T1000 (cell line): ENCODE data around the gene TOMM6.

Source experiments
- DNase-seq: peaks from one replicate; lab custom pipeline; 2025; ENCODE audit warnings: mixed read lengths; lab: John Stamatoyannopoulos, UW

TOMM6 gene

DNA sequence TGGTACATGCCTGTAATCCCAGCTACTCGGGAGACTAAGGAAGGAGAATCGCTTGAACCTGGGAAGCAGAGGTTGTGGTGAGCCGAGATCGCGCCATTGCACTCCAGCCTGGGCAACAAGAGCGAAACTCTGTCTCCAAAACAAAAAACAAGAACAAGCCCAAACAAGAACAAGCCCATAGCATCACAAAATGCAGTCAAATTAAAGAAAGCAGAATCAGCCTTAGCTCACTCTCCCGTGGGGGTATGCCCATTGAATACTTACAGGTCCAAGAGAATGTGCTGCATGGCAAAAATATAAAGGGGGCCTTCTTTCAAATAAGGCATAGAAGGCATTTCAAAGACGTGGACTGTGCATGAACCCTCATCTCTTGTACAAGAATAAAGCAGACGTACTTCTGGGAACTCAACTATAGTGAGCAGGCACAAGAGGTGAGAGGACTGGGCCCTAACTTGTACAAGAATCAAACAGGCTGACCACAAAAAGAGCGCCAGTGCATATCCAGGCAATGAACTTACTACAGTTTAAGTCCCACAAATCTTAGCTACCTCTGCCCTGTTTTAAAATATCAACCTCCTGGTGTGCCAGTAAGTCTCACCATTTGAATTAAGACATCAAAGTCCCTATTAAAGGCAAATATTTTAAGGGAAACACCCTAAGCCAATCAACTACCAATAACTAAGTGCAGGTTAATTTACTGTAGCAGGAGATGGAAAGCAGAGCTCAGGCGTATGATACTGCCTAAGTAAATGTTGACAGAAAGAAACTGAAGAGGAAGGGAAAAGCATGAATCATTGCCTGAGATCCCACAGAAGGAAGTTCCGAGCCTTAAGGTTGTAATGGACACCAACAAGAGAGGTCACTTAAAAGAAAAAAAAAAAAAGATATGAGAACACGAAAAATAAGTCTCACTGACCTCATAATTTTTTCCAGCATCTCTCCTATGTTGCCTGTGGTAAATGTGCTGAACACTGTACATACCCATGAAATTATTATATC is 37.4 kb downstream of the TOMM6 start:
- no peak for DNase-seq

DNA sequence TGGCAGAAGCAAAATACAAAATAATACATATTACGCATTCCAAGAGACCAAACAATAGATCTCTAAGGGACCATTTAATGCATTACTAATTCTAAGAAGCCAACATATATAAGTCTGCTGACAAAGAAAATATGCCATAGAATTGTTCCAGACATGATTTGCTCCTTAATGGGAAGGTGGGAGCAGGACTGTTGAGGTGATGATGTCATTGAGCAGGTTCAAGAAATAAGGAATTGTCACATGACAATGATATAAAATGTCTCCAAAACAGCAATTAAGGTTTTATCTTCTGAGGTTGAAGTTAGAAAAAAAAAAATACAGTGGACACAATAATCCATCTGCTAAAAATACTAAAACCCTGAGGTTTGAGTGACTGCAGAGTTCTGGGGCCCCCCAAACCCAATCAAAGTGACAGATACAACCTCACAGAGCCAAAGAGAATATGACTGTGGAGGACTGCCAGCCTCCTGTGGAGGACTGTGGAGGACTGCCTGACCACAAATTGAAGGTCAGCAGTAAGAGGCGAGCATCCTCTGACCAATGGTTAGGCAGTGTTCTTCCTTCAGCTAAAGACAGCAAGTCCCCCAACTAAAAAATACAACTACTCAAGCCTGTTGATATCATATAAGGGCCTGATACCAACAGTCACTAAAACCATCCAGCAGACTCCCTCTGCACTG is 39.0 kb downstream of the TOMM6 start:
- DNase-seq = no peak

DNA sequence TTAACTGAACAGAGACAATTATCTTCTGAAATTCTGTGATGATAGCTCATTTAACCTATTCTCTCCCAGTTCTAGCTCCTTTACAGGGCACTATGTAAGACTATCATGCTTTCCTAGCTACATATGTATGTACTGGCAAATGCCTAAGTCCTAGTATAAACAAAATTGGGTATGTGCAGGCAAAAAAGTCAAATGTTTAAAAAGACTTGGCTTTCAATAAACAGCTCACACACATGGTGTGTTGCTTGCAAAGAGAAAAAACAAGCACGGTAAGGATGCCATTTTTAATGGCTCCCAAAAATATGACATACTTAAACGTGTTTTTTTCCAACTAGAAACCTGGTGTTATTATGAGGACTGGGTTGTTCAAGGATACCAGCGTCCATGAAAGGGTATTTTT is 44.8 kb downstream of the TOMM6 start:
- DNase-seq = no peak

DNA sequence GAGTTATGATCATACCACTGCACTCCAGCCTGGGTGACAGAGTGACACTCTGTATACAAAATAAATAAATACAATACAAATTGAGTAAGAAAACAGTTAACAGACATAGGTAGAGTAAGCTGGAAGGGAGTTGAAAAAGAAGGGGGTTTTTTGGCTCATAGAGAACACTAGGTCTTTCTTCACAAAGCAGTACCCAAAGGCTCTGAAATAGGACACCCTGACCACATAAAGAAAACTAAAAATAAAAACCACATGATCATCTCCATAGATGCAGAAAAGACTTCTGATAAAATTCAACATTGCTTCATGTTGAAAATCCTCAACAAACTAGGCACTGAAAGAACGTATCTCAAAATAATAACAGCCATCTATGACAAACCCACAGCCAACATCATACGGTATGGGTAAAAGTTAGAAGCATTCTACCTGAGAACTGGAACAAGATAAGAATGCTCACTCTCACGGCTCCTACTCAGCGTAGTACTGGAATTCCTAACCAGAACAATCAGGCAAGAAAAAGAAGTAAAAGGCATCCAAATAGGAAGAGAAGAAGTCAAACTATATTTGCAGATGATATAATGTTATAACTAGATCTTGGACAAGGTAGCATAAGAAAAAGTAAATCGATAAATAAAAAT is 48.6 kb downstream of the TOMM6 start:
- no peak for DNase-seq

DNA sequence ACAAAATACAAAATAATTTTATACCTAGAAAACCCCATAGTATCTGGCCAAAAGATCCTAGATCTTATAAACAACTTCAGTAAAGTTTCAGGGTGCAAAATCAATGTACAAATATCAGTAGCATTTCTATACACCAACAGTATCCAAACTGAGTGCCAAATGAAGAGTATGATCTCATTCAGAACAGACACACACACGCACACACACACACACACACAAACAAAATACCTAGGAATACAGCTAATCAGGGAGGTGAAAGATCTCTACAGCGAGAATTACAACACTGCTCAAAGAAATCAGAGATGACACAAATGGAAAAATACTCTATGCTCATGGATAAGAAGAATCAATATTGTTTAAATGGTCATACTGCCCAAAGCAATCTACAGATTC is 49.2 kb downstream of the TOMM6 start:
- DNase-seq = no peak
